Stimulated activated CD4-positive, alpha-beta T cell treated with anti-CD3 and anti-CD28 coated beads, TNF-alpha, amount 100 ng/mL, for 4 hours (primary cell): ENCODE results near the gene LCLAT1.

ENCODE experiments used
- DNase-seq, 3 experiments: peaks; one replicate each; pipeline ENCODE4 v3.0.0-alpha.2; 2020; ENCODE audit warnings: low read depth in 3 of 3

Gene LCLAT1

DNA sequence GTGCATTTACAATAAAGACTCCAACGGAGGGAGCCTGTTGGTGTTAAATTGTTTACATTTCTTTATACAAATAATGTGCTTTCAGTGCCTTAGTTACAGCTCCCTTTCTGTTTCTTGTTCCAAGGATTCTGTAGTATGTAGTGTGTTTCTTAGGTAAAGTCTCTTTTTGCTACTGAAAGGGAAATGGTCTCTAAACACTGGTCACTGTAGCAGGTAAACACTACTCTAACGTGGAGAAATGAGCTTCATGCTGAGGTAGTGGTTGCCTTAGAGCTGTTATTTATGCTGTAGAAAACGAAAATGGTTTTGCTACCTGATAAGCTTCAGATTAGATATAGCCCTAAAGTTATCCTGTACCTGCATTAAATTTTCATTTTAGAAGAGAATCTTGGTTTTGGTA lies 196.6 kb downstream of the LCLAT1 start:
- no peak for DNase-seq

DNA sequence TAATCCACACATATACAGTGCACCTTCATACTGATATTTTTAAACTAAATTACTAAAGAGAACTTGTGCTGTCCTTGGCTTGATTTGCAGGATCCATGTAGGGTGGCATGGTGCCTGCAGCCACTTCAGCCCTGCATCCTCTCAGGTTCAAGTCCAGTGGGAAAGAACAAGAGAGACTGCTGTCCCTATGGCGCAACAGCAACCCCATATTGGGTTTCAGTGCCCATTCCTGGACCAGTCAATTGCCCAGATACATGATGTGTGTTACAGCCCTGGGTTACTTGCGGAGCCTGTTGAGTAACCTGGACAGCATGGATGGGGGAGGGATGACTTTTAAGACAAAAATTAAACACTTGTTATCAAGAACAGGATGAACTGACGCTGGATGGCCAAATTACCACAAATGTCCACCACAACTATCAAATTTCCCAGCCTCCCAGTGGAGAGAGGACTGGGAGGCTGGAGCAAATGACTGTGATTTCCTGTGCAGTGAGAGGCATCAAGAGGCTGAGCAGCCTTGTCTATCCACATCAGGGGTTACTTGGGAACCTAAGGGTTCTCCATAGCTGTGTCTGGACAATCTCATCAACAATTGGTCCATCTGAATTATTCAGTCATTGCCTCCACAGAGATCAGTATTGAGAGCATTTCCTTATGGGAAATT lies 198.2 kb downstream of the LCLAT1 start:
- no peak for DNase-seq

DNA sequence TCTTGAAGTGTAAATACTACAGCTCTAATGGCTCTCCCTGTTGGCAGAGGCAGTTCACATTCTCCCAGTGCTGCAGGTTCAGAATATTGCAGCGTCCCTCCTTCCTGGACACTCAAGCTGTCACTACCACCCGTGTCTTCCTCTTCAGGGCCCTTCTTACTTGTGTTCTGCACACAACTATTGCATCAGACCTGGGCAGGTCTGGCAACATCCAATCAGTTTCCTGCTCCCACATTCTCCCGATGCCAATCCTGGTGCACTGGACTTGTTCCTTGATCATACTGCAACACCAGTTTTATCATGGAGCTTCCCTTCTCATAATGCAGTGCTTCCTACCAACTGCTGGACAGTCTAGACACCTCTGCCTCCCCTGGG lies 198.7 kb downstream of the LCLAT1 start:
- no peak for DNase-seq

DNA sequence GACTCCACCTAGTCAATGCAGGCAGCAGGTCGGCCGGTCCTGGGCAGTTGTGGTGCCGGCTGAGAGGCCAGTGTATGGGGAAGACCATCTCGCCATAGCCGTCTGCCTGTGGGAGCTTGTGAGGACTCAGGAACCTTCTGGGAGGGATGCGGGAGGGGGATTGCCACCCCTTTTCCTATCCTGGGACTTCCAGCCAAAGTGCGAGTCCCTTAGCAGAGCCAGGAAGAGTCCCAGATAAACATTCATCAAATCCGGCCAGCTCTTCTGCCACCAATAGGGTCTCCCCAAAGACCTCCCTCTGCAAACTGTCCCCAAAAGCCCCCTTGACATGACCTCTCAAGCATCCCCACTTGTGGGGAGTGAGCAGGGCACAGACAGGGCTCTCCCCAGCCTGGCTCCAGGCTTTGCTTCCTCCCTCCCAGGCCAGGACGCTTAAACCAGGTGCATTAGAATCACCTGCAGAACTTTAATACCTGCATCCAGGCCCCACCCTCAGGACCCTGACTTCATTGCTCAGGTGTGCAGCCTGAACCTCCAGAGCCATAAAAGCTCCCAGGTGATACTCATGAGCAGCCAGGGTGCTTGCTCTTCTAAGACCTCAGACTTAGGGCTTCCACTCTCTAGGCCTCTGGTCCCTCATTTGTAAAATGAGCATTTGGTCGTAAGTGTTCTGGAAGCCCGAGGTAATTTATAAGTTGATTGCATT lies 200.9 kb downstream of the LCLAT1 start:
- DNase-seq: no peak

DNA sequence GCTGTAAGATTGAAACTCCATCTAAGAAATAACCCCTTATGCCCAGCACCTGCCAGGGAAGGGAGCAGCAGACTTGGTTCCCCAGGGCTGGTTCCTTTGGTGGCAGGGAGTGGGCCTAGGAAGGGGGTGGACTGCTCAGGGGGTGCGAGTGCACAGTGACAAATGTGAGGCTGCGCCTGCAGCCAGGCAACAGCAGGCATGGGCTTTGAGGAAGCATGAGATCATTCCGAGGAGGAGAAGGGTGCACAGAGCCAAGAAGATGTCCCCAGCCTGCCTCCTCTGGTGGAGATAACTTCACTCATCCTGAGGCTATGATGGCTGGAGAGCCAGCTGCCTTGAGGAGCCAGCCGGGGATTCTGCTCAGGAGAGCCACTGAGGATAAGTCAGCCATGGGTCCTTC lies 202.2 kb downstream of the LCLAT1 start:
- DNase-seq: no peak

DNA sequence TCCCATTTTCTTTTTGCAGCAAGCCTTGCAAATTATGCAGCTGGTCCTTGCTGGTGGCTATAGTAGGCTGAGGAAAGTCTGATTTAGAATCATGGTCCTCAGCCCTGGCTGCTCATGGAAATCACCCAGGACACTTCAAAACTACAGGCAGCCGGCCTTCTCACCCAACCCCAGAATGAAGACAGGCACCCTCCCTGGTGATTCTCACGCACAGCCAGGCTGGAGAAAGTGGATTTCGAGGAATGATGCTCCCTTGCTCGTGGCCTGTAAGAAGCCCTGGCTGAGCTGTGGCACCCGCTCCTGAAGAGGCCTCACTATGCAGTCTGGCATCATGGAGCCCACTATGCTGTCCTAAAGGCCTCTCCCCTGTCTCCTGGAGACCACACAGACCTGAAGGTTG lies 202.8 kb downstream of the LCLAT1 start:
- DNase-seq: no peak

DNA sequence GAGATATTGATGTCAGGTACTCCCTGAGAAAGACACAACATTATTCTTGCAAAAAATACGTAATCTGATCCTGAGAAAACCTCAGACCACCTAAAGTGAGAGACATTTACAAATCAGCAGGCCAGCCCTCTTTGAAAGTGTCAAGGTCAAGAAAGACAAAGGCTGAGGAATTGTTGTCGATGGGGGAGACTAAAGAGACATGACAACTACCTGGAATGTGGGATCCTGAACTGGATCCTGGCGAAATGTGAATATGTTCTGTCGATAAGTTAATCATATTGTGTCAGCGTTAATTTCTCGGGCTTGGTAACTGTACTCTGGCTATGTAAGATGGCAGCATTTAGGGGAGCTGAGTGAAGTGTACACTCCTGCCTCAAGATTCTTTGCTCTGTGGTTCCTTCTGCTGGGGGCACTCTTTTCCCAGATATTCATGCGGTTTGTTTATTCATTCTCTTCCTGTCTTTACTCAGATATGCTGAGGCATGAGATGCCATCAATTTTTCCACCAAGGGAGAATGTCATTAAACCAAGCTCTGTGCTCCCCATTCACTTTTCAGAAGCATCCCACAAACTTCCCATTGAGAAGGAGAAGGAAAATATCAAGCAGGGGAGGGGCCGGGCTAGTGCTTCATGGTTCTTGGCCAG lies 205.3 kb downstream of the LCLAT1 start:
- no peak for DNase-seq

DNA sequence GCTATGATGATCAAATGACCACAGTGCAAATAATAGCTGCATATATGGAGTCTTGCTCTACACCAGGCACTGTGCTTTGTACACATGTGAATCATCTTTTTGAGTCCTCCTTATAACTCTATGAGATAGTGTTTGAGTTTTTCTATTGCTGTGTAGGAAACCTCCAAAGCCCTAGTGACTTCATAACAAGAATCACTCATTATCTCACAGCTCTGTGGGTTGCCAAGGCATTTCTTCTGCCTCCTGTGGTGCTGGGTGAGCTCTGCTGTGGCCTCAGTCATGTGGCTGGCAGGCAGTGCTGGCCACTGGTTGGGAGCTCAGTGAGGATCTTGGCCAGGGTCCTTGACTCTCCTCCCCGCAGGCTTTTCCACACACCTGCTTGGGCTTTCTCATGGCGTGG lies 206.8 kb downstream of the LCLAT1 start:
- no peak for DNase-seq

DNA sequence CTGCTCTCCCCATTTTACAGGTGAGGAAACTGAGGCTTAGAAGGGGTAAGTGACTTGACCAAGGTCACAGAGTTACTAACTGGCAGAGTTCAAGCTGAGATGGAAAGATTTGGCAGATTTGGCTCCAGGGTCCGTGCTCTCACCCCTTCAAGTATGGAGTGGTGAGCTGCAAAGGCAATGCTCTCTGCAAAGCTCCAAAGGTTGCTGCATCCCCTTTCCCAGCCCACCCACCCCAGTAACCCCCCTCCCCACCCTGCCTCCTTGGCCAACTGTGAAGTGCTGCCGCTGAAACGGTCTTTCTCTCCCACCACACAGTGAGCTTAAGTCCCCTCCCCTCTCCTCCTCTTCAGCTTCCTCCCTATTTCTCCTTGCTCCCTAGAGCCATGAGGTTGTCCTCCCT lies 207.4 kb downstream of the LCLAT1 start:
- DNase-seq: no peak

DNA sequence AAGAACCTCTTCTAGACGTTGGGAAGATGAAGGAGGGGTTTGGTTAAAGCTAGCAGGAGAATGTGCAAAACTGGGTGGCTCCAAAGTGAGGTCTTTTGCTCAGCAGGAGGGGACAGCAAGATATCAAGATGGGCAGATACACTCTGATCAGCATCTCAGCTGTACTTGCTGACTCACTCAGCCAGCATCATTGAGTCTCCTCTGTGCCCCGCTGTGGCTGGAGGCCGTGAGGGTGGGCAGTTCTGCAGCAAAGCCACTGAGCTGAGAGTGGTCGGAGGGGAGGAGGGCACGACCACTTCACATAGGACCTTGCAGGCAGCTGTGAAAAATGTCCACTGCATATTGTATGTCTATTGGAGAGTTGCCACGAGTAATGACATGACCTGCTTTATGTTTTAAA lies 208.2 kb downstream of the LCLAT1 start:
- DNase-seq: no peak

DNA sequence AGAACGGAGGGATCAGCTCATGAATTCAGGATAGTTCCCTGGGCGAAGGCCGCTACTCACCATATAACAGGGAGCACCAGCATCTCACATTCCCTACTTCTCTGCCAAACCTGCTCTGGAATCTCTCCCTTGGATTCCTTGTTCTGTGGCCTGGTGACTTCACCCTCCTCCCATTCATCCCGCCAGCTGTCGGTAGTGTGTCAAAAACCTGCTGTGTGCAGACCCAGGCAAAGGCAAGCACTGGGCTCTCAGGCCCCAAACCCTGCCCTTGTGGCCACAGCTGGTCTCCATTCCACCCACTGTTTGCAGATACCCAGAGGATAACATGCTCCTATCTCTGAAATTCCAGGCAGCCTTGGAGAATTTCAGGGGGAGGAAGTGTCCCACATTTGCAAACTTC lies 208.6 kb downstream of the LCLAT1 start:
- no peak for DNase-seq

DNA sequence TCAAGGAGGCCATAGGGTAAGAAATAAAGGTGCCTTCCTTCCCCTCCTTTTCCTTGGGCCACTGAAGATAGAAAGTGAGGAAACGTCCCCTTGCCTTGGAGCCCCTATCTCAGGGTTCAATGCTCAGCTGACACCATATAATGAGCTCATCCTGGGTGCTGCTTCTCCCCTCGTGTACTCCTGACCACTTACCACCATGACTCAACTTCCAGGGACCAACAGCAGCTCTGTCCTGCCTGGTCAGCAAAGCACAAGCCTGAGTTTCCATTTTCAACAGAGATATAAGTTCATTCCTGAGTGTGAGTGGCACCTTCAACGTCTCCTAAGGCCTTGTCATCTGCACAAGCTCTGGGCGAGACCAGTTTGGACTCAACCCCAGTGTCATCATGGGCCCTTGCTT lies 209.0 kb downstream of the LCLAT1 start:
- DNase-seq: no peak

DNA sequence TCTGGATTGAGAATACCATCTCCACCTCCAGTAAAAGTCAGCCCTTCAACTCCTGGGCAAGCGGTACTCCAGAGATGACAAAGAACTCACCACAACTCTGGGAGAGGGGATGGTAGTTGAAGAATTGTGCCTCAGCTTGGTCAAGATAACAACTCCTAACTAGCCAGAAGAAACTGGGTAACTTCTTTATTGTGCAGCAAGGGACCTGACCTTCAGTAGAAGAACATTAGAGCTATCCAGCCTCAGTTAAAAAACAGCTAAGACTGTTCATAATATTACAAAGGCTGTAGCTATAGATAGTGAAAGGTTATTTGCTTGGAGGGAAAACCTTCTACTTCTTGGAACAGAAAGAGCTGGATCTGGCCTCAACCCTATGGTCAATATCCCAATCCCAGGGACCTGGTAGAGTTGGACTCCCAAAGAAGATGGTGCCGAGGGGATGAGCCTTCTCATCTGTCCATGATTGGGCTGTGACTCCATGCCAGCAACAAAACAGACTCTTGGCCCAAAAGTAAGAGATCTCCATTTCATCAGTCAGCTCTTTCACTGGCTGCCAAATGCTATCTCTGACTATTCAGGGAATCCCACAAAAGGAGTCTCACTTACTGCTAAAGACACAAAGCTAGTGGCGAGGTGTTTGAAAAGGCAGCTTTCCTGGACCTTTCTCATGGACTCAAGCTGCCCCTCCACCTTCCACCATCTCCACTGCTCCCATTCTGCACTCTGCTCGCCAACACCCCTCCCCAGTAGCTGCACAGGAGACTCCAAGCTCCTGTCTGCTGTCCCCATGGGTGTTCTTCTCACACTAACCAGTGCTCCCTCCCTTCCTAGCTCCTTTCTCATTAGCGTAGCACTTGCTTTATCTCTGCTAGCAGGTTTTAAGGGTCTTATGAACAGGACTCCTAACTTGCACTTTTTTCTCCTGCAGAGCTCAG lies 214.4 kb downstream of the LCLAT1 start:
- DNase-seq: no peak

DNA sequence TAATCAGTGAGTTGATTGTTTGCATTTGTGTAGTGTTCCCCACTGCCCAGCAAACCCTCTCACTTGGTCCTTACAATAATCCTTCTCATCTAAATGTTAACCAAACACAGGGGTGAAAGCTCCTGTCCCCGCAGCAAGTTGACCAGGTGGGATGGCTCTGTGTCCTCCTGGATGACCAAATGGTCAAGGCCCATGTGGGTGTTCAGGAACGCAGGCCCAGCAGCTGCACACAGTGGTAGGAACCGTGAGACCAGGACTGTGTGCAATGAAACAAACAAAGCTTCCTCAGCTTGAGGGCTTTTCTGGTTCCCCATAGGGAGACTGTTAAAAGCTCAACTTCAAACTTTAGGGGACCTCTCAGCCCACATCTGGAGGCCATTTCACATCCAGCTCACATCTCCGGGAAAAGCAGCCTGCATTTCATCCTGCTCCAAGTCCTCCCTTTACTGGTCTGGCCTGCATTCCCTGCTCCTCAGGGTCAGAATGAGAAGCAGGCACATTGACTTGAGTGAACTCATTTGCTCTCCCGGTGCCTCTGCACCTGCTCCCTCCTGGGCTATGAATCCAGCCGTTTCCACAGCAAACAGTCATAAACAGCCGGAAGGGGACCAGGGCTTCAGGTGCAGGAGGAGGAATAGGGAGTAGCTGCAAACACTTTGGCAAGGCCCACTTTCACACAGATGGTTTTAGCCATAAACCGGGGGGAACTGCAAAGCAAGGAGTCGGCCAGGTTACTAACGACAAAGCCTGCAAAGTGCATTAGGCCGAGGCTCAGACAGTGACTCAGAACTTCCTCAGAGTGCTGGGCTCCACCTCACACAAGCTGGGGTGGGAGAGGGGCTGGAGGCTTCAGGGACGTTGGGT lies 215.5 kb downstream of the LCLAT1 start:
- no peak for DNase-seq

DNA sequence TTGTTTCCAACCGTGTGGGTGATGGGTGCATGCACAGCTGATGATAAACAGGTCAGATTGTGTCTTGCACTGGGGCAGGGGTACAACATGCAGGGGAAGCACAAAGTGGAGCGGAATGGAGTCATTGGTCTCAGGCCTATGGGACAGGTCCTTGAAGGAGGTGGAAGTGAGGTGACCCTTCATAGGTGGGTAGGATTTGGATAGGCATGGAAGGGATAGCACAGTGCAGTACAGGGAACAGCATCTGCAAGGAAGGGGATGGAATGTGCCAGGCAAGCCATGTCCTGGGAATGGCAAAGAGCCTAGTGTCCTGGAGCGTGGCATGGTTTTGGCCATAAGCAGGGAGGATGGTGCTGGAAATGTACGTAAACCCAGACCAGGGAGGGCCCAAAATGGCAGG lies 216.3 kb downstream of the LCLAT1 start:
- no peak for DNase-seq

DNA sequence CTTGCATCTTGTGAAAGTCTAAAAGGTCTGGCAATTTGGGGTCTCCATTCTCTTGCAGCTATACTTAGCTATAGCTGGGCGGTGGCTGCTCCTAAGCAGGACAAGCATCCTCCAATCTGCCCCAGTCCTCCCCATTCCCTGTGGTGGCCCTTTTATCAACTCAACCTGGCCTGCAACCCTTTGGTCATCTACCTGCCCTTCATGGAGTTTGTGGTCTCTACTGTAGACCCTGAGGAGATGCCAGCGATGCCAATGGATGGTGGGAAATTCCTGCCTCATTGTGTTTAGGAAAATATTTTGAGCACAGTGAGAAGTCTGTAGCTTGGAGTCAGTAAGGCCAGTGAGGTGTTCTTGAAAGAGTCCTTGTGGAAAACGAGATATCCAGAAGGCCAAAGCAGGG lies 216.8 kb downstream of the LCLAT1 start:
- no peak for DNase-seq

DNA sequence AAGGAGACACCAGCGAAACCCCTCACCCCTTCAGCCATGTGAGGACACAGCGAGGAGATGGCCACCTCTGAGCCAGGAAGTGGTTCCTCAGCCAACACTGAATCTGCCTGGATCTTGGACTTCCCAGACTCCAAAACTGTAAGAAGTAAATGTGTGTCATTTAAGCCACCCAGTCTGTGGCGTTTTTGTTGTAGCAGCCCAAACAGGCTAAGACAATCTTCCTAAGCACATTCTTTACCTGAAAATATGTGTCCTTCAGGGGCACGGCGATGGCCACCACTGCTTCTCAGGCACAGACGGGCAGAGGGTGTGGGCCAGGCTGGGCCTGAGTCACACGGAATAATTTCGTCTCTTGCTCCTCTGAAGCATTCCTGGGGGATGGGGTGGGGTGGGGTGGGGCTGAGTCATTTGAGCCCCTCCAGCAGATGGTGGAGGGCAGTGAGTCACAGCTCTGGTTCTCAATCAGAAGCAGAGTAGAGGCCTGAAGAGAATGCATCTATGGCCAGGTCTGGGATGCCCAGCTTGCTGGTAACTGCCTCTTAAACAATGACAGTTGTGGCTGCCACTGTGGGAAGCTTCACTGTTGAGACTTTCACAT lies 217.8 kb downstream of the LCLAT1 start:
- DNase-seq: no peak

DNA sequence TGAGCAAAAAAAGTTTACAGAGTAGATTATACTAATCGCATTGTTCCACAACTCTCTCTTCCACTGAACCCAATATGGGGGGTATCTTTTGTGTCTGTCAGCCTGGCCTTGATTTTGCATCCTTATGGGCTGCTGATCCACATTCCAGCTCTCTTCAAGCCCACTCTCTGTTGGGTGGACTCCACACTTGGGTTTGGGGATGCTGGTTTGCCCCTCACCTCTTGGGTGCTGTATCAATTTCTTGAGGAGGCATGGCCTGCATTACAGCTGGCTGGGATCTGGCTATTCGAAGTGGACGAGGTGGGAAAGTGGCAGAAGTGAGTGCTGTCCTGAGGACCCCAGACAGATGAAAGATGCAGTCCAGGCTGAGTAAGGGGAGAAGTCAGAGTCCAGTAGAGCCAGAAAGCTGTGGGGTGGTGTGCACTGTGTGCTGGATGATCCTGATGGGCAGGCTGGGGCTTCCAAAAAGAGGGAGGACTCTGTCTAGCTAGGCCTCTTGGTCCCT lies 218.8 kb downstream of the LCLAT1 start:
- no peak for DNase-seq

DNA sequence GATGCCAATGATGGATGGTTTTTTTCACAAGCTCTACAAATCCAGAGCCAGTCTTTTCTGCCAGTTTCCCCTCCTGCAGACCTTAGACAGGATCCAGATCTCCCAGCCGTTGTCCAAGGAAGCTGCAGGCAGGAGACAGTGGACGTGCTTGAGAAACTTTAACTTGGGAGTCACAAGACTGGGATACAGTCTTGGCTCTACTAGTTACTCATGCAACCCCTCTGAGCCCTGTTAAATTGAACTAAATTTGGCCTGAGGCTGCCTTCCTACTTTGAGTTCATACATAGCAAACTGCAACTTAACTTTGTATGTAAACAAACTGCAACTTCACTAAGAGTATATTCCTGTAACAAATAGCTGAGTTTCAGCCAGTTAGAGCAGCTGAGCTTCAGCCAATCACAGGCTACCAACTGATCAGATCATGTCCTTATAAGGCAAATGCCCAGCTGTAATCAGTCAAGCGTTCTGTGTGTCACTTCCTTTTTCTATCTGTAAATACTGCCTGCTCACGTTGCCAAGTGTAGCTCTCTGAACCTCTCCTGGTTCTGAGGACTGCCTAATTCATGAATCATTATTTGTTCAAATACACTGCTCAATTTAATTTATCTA lies 219.3 kb downstream of the LCLAT1 start:
- DNase-seq: no peak

DNA sequence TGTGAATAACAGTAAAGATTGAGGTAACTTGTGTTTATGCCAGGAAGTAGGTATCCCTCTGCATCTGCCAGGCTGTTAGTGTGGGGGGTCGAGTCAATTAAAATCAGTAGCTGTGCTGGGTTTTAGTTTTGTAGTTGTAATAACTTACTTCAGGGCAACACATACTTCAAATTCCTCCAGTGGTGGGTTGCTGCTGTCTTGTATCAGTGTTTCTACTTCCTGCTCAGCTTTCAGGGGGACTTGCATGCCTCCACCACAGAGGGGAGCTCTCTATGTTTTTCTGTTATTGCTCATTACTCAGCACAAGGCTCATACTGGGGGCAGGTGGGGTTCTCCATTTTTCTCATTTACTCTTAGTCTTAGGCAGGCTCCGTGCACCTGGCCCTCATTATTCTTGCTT lies 223.4 kb downstream of the LCLAT1 start:
- no peak for DNase-seq
